MM.1S (cell line): ENCODE data around the gene KRTAP9-8.

Source experiments
- CTCF ChIP-seq: fragments of 300-600 bp; sonication (generic); IDR thresholded peaks from 2 replicates; pipeline ENCODE4 v1.5.1; 2016; ENCODE audit warnings: antibody characterized with exemption, low read length, mixed read lengths
- EZH2 ChIP-seq: fragments of 300-600 bp; sonication (generic); optimal IDR thresholded peaks from 2 replicates; pipeline ENCODE3; 2017; ENCODE audit warnings: low read depth, mild to moderate bottlenecking, antibody characterized with exemption, low read length, mixed read lengths
- EZH2phosphoT487 ChIP-seq: fragments of 300-600 bp; sonication (generic); IDR thresholded peaks from 2 replicates; pipeline ENCODE4 v1.6.1; 2018; ENCODE audit warnings: antibody characterized with exemption, low read length

GRCh38 chr17:41190328-41190727 lies 47.5 kb upstream of the KRTAP9-8 start:
- TF ChIP-seq CTCF (no peak), EZH2 (no peak), EZH2phosphoT487 (no peak)
